ENCODE data around the gene KIF1C. TPM values are rescaled to one million over a fixed set of nuclear protein-coding genes. Genes with fewer than 3 reads are reported as not detected.

KIF1C gene
- total and polyA plus RNA-seq, 9 of the 15 experiments (the other 6 are each of a cell fraction or from before 2014, with no cell fraction given) = 0.38 to 68.4 (median 25.1) TPM

- no peak for TF ChIP-seq ELF2 (CRISPR knock-in tag; IDR thresholded peaks at IDR 0.05)
- TF ChIP-seq HDAC2 (IDR thresholded peaks at IDR 0.05) = no peak
- no peak for TF ChIP-seq ZNF175 (CRISPR knock-in tag; IDR thresholded peaks at IDR 0.05; ENCODE audit: low read depth)
- TF ChIP-seq GABPB2 (CRISPR knock-in tag; conservative IDR thresholded peaks at IDR 0.05) = no peak
- no peak for TF ChIP-seq CCNT2 (IDR thresholded peaks at IDR 0.05; ENCODE audit: borderline replicate concordance, extremely low read depth, insufficient read length, low read depth, low read length)
- TF ChIP-seq MTA3 (IDR thresholded peaks at IDR 0.05; ENCODE audit: borderline replicate concordance) = no peak; the same call in 1 of the 2 replicates
- peak; percentile 42 for TF ChIP-seq POLR2H (tag; IDR thresholded peaks at IDR 0.05; ENCODE audit: low read depth)
- no peak for TF ChIP-seq MAFF (IDR thresholded peaks at IDR 0.05; ENCODE audit: low read length)
- no peak for TF ChIP-seq DDX20 (tag; IDR thresholded peaks at IDR 0.05; ENCODE audit: low read depth)
- no peak for TF ChIP-seq FOXJ2 (tag; IDR thresholded peaks at IDR 0.05)
- no peak for TF ChIP-seq SMAD3 (CRISPR knock-in tag; conservative IDR thresholded peaks at IDR 0.05)
- TF ChIP-seq ZNF3 (CRISPR knock-in tag; IDR thresholded peaks at IDR 0.05) = no peak
- peak; percentile 55; the same call in 1 of the 2 replicates for TF ChIP-seq ZBTB7A (IDR thresholded peaks at IDR 0.05; ENCODE audit: borderline replicate concordance, control insufficient read depth, low read depth, low read length)
- TF ChIP-seq CTCFL (IDR thresholded peaks at IDR 0.05; ENCODE audit: borderline replicate concordance, insufficient read depth, low read depth, low read length, poor library complexity, severe bottlenecking) = no peak
- TF ChIP-seq ZNF174 (CRISPR knock-in tag; IDR thresholded peaks at IDR 0.05) = no peak
- TF ChIP-seq ETS1 (conservative IDR thresholded peaks at IDR 0.05; ENCODE audit: control insufficient read depth, low read depth, low read length) = no peak
- no peak for TF ChIP-seq ZFP91 (CRISPR knock-in tag; IDR thresholded peaks at IDR 0.05)
- no peak for TF ChIP-seq BACH1 (tag; IDR thresholded peaks at IDR 0.05)
- TF ChIP-seq RBBP5 (IDR thresholded peaks at IDR 0.05; ENCODE audit: borderline replicate concordance, insufficient read depth, low read length, poor library complexity, severe bottlenecking) = peak; percentile 27
- no peak; a peak in 1 of 4 replicates for TF ChIP-seq KDM4B (IDR thresholded peaks at IDR 0.05; ENCODE audit: borderline replicate concordance in 2 of 2, low read depth in 1 of 2)
- no peak for TF ChIP-seq ZBTB33 (CRISPR knock-in tag; IDR thresholded peaks at IDR 0.05)
Observed at GRCh38 chr17:4950075-4950745, 47.5 kb upstream of the KIF1C start (continued).

Measured in K562 (cell line).